Glomerular endothelial cell (primary cell): ENCODE data around the gene THRB. TPM values are rescaled to one million over a fixed set of nuclear protein-coding genes. Genes with fewer than 3 reads are reported as not detected.

ENCODE experiments used
- DNase-seq: peaks from one replicate; pipeline ENCODE4 v3.0.0-alpha.2; 2011; ENCODE audit warnings: low read depth, low spot score; ENCODE audit errors: extremely low read depth
- total RNA-seq: library from RNA; depleted of rRNA; stranded (reverse); fragments of >200 nt; gene quantifications from 2 replicates; pipeline ENCODE4 v1.2.3, GENCODE V29; 2015

THRB gene
- total RNA-seq, 1 donor from 2014 or later = 0.06 TPM

DNA sequence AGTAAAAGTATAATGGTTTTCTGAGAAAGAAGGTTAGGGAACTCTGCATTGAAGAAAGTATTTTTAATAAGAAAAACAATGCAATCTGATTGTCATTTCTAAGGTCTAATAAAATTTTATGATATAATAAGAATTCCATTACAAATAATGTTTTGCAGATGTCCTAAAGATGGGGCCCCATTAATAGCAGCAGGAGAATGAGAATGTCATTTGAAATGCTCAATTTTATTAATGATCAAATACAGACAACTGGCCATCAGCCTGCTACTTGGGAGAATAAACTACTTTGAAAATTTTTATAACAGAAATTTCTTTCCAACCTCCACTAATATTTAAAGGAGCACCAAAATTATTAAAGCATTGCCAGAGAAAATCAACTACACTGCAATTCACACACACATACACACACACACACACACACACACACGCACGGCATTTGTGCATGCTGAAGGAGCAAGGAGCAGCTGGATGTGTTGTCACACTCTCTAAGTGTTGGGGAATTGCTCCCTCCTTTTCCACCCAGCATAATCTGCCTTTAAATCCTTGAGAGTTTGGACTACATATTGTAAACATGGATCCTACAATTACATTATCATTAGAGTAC is 109.5 kb downstream of the THRB start:
- no peak for DNase-seq

DNA sequence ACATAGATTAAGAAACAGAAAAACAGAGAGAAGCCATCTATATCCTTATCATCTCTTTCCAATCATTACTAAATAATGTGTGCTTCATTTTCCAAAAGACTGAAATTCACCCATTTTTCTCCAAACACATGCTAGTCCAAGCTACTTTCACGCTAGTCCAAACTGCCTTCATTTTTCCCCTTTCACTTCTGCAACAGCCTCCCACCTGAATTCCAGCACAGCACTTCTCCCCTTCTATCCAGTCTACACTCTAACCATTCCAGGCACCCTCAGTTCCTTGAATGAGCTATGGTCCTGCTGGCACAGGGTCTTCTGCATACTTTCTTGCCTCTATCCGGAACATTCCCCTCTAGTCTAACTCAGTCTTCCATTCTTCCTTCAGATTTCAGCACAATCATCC is 112.0 kb downstream of the THRB start:
- DNase-seq = no peak

DNA sequence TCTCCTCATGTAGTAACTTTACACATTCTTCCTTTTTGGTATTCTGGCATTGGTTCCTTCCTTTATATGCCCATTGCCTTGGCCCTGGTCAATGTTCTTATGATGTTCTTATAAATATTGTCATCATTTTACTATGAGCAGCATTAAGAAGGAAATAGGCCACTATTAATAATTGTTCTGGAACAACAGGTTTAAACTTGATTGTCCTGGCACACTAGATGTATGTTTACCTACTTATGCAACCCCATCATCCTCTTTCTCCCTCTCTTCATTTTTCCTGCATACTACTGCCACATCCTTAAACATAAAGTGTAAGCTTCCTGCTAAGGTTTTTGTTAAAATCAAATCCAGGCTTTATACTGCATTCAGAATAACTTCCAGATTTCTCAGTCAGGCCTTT is 114.7 kb downstream of the THRB start:
- no peak for DNase-seq

DNA sequence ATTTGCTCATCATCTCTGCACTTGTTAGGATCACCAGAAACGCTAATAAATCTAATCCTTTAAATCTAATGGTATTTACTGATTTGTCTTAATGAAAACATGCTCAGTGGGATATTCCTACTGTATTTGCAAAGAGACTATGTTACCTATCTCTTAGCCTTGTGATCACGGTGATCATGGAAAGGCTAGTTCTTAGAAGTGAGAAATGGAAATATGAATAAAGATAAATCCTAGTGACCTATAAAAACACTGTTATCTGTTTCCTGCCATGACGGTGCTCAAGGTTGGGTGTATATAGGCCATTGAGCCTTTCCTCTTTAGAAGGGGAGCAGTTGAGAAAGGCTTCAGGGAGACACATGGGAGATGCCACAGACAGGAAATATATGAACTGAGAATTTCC is 116.3 kb downstream of the THRB start:
- DNase-seq = no peak

DNA sequence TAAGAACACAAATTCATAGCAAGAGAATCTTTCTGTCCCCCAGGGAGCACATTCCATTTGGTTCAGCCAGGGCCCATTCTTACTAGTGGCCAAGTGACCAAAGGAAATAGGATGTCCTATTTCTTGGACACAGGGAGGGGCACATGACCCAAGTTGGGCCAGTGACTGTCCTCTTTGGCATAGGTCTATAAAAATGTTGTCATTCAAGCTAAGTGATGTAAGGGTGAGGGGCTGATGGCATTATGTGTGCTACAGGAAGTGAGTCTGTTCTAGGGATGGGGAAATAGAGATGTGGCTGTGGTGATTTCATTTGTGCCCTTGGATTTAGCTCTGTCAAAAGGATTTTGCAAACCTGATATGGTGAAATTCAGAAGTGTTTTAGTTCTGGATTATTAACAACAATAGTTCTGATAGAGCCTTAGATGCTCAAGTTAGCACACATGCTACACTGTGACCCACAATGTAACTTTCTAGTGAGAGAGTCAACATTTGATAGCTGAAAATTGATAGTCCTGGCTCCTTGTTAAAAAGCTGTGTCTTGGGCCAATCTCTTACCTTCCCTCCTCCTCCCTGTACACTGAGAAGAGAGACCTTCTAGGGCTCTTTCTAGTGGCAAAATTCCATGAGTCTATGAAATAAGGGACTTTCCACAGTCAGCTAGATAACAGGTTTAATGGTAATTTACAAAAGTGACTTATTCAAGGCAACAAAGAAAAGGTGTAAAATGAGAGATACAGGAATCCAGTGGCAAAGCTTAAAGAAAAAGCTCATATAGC is 117.2 kb downstream of the THRB start:
- no peak for DNase-seq

DNA sequence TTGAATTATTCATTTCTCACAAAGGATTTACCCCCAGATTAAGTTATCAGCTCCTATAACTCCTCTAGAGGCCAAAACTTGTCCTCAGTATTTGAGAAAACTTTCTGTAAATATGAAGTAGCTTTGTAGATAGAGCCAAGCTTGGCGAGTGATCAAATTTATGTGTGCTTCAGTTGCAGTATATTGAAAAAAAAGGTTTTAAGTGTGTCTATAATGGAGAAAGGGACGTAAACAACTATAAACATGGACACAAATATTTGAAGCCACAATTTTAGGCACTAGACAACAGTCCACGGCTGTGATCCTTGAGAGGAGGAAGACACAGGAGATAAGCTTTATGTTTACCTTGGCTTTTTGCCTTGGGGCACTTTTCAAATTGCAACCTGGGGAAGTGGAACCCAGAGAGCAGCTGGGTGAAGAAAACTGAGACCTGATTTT is 118.7 kb downstream of the THRB start:
- DNase-seq = no peak

DNA sequence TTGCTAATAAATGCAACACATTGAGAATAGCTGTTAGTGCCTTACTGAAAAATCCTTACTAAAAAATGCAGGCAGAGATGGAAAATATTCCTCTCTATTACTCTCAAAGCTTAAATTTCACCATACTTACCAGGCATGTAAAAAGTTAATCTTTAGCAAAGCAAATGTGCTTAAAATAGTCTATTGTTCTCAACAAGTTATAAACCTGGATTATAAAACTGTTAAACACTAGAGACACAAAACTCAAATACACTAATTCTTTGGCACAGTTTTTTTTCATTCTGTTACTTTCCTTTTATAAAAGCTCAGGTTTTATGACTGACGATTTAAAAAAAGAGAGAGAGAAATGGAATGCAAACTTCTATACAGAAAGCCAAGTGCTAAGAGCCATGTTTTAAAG is 119.8 kb downstream of the THRB start:
- DNase-seq = no peak

DNA sequence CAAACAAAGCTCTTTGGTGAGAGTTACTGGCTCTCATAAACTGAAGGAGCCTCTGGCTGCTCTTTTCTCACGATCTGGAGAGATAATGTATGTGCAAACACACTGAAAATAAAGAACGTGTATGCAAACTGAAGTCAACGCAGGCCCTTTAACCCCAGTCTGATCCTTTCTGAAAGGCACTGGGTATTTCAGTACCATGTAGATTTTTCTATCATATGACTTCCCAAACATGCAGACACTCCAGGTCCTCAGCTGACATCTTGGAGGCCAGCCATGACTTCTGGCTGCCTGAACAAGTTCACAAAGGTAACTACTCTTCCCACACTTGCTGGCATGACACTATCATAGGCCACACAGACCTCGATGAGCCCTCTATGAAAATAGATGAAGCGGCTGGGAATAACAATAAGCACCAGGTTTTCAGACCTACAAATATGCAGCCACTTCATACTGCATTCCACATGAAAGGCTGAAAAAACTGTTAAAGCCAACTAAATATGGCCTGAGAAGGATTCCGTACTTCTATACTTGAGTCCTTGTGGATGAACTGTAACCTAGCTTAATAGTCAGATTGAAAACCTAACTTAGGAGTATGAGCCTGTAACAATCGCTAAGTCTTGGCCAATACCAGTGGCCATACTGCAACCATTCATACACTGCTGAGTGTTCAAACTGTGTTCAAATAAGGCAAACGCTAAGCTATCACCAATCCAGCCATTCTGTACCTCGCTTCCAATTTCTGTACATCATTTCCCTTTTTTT is 121.3 kb downstream of the THRB start:
- no peak for DNase-seq

DNA sequence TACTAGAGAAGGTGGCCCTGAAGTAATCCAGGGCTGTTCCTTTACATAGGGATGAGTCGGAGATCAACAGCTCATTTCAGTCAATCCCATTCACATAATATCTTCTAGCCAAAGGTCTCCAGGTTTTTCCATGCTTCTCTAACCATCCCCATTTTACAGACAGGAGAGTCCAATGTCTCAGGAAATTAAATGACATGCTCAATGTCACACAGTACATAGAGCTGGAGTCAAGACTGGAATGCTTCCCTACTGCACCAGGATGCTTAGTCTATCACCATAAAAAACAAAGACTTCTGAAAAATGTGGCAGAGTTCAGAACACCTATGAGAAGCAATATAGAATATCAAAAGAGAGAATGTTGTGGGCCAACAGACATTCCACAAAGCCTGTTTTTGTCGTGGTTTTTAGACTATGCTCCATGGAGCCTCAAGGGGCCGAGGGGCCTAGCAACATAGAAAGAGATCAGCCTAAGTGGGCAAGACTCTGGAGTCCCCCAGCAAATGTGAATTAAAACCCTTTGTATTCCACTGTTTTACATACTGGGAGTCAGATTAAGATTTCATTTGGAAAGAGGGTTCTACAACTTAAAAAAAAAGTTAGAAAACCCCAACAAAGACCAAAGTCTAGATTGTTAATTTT is 122.0 kb downstream of the THRB start:
- DNase-seq = no peak

DNA sequence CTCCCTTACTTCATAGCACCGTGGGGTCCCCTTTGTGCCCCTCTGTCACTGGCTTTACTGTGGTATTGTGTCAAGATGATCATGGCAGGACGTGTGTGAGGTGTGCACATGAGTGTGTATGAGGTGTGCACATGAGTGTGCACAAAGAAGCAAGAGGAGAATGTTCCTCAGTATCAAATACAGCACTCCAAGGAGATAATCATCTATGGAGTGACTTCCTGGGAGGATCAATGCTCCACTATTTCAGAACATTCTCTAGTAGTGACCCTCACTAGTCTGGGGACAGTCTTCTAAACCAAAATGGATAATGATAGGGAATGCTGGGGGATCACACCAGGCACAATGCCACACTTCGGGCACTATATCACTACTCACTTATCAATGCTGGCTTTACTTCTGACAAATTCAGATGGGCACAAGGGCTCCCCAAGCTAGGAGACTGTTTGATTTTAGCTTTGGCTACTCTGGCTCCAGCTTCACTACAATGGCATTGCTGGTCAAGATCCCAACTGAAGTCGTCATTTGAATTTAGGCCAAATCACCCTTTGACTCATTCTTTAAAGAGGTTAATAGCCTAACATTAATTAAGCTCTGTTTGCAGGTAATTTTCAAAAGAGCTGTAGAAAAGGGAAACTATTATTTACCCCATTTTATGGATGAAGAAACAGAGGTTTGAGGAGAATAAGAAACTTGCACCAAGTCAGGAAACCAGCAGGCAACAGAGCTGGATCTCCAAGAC is 124.1 kb downstream of the THRB start:
- DNase-seq = no peak

DNA sequence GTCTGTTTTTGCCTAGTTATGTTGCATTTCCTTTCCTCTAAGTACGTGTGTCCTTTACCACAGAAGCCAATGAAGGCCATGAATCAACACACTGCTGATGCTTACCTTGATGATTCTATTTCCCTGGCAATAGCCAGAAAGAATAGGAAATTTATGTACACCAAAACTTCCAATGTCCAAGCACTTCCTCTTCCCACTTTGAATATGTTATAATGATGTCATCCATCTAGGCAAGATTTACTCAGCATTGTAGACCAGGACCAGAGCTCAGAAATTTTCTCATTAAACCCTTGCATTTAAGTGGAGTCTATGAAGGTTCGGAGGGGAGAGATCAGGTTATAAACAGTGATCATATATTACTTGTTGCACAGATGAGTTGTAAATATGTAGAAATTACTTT is 126.0 kb downstream of the THRB start:
- no peak for DNase-seq

DNA sequence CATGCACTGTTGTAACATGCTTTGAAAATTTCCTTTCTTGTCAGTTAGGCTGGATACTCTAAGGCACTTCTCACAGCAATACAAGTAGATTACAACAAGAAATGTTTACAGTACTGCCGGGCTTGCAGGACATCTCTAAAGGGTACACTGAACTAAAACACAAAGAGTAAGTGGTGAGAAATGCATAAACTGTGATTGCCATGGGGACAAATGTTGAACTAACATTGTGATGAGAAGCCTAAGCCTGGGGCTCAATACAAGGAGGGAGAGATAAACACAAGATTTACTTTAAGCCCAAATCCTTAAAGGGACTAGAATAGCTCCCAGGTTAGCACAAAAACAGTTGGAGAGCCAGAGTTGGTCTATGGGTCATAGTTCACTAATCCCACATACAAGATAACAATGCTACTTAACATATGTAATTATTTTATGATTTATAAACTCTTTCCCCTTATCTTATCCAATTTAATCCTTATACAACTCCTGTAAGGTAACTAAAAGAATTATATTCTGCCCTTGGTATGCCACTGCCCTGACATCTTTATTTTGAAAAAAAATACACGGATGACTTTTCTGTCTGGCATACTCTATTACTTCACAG is 126.9 kb downstream of the THRB start:
- no peak for DNase-seq

DNA sequence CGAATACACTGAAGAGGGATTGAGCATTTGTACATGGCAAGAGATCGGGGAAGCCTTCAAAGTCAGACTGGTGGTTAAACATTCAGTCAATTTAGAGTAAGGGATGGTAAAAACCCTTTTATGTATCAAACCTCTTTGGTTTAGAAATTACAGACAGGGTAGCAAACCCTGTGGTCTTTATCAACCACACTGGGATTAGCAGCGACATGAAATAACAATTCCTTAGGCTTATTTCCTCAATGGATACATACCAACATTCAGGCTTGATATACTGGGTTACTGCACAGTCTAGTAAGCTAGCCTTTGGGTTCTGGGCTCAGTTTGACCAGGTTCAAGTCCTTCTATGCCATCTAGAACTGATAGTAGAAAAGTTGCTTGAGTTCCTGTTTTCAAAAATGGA is 127.4 kb downstream of the THRB start:
- DNase-seq = no peak

DNA sequence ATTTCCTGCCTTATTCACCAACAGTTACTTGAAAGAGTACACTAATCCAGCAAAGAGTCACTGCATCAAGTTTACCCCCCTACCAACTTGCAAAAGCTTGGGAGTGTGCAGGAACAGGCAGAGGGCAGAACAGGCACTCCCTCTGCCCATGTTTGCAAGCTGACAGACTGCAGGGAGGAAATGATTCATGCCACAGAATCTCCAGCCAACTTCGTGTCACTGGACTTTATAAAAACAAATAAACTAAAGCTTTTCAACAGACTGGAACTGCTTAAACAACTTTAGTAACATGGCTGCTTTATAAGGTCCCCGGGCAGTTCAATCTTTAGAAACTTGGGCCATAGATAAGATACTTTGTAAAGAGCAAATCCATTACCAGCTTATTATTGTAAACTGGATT is 129.5 kb downstream of the THRB start:
- peak; percentile 80 for DNase-seq

DNA sequence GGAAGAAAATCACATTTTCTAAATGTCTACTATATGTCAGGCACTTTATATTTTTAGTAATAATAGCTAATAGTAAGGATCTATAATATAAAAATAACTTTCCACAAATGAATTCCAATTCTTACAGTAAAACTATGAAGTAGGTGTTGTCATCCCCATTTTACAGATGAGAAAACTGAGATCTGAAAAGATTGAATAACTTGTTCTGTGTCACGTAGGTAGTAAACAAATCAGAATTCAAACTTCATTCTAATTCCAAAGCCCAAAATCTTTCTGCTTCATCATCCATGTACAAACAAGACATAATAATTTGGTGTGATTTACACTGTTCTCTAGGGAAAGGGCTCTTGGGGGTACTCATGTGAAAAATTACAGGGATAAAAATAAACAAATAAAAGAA is 130.3 kb downstream of the THRB start:
- DNase-seq = no peak

DNA sequence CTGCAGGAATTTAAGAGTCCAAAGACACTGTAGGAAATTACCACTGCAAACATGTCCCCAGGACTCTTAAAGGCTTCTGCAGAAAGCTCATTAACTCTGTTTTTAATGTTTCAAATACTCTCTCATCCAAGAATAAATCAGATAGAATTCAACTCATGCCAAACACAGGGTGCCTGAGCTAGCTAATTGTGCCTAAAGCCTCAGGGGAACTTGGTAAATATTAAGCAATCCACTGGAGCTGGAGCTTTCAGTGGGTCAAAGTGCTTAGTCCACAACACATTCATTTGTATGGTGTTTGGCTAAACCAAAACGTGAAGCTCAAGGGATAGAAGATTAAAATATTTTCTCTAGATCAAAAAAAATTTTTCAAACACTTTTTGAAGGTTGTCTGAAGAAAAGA is 131.4 kb downstream of the THRB start:
- DNase-seq = no peak

DNA sequence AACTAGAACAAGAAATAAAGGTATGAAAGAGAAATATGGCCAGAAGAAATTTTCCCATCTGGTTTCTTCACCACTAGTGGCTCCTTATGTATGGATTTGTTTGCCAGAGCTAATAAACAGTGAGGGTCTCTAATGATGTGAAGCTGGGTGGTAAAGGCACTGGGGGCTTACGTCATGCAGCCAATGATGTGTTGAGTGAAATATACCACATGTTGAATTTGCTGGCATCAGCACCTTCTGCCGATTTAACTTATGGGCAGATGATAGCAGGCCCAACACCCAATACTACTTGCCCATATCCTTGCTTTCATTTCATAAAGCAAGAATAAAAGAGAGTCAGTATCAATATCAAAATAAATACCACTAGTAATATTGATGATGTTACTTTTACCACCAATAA is 133.0 kb downstream of the THRB start:
- no peak for DNase-seq

DNA sequence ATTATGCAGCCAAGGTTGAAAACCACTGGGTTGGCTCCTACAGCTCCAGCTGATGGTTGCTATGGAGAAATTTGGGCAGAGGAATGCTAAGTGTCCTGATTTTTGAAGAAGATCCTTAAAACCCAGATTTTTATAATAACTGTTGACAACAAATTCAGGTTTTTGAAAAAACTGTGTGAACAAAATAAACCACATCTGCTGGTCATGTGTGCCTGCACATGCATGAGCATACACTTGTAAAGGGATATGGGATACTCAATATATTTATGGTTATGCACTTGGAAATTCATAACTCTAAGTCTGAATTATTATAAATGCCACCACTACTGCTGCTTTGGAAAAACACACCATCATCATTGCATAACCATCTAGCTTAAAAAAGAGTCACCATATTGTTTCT is 133.7 kb downstream of the THRB start:
- no peak for DNase-seq

DNA sequence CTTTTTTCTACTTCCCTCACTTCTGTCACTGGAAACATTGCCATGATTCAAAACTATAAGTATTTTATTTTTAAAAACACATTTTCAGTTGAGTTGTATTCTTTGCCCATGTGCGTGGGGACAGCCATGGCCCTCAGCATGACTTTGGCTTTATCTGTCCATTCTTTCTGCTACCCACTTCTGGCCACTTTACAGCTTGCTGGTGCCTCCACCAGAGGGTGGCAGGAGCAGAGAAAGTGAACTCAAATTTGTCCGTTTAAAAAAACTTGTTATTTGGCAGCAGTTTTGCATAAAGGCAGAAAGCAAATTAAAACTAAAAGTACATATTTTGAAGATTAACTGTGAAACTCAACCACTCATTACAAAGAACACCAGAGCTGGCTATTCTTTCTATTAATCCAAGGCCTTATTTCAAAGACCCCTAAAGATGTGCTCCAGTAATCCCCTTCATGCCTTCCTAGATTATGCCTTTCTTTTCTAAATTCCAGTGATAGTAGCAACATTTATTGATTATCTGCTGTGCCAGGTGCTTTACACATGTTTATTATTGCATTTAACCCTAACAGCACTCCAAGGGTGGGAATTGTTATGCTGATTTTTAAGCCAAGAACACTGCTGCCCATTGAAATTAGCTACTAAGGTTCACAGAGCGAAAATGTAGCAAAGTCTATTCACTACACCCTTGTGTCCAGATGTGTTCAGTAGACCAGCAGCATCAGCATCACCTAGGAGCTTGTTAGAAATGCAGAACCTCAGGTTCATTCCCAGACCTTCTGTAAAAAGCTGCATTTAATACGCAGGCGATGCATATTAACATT is 134.8 kb downstream of the THRB start:
- no peak for DNase-seq

DNA sequence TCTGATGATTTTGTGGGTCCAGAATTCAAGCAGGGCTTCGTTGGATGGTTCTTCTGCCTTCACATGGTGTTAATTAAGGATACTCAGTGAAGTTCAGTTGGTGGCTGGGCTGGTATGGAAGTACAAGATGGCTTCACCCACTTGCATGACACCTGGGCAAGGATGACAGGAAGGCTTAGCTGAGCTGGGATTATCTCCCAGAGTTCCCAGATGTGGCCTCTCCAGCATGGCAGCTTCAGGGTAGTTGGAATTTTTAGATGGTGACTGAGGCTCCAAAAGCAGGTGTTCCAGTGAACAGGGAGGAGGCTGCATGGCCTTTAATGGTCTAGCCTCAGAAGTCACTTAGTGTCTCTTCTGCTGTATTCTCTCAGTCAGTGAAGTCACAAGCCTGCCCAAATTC is 135.5 kb downstream of the THRB start:
- no peak for DNase-seq
